HG02870 (cell line): ENCODE measurements around the gene DOK6.

Experiments
- ATAC-seq: cut with Tn5 transposase; IDR thresholded peaks from one replicate; pipeline ENCODE4 v1.9.1; 2021; ENCODE audit warnings: mild to moderate bottlenecking, moderate library complexity; ENCODE audit not compliant: unreplicated experiment

DOK6 gene

DNA sequence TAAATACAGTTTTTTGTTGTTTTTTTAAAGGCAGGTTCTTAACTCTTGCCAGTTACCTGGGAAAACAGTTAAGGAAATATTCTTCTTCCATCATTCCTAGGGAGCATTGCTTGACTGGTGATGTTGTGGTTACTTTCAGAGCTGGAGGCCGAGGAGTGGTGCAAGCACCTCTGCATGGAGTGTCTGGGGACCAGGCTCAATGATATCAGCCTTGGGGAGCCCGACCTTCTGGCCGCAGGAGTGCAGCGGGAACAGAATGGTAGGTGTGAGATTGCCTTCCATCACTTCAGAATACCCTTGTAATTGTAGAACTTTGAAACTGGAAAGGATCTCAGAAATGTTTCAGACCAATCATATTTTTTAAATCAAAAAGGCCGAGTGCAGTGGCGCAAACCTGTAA is 276.9 kb downstream of the DOK6 start:
- ATAC-seq = no peak

DNA sequence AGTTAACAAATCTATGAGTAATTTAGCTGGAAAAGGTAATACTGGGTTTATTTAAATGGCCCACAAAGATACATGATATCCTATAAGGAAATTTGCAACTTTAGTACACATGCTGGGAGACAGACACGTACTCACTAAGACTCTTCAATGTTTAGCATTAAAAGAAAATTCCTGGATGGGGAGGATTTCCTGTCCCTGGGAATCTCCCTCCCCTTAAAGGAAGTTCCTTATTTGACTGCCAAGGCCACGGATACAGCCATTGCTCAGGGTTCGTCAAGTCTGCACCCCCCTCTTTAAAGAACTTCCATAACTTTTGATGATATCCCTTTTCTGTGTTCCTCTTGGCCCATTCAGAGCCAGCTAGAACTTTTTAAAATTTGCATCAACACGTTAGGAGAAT is 279.4 kb downstream of the DOK6 start:
- no peak for ATAC-seq

- ATAC-seq = no peak
Measured at GRCh38 chr18:69683176-69683575, 282.5 kb downstream of the DOK6 start.

GRCh38 chr18:69684789-69685188 is 284.1 kb downstream of the DOK6 start:
- no peak for ATAC-seq

DNA sequence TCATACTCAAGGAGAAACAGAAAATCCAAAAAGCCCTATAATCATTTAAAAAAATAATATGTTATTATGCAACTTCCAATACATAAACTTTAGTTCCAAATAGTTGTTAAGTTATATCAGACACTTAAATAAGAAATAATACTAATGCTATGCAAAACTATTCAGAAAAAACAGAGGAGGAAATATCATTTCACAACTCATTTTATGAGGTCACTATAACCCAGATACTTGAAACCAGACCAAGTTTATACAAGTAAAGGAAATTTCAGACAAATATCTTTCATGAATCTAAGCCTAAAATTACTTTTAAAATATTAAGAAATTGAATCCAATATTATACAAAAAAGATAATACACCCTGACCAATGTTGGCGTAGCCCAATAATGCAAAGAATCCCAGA is 286.2 kb downstream of the DOK6 start:
- no peak for ATAC-seq

DNA sequence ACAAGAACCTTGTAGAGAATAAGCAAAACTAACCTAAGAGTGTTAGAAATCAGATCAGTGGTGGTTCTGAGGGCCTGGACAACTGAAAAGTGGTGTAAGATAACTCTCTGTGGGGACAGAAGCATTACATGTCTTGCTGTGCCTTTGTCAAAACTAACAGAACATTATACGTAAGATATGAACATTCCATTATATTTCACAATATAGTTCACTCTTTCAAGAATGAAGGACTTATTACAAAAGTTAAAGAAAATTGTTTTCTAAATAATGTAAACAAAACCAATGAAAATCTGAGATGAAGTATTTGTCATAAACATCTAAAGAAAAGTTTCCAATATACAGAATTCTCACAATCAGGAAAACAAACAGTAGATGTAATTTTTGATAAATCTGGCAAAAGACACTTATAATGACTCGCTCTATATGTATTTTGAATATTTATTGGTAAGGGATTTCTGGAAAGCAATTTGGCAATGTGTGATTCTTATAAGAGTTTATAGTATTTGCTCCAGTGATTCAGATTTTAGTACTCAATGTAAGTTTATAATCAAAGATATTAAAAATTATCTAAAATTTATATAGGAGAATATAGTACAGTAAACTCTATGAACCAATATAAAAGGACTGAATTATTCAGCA is 288.6 kb downstream of the DOK6 start:
- no peak for ATAC-seq

- peak; percentile 55 for ATAC-seq
Measured at GRCh38 chr18:69691008-69691760, 290.5 kb downstream of the DOK6 start.

- no peak for ATAC-seq
Measured at GRCh38 chr18:69697069-69697468, 296.4 kb downstream of the DOK6 start.

GRCh38 chr18:69697689-69698088 is 297.0 kb downstream of the DOK6 start:
- ATAC-seq = no peak

GRCh38 chr18:69701305-69701704 is 300.6 kb downstream of the DOK6 start:
- ATAC-seq = no peak

GRCh38 chr18:69703461-69703860 is 302.8 kb downstream of the DOK6 start:
- ATAC-seq = no peak

GRCh38 chr18:69705987-69706386 is 305.3 kb downstream of the DOK6 start:
- no peak for ATAC-seq

DNA sequence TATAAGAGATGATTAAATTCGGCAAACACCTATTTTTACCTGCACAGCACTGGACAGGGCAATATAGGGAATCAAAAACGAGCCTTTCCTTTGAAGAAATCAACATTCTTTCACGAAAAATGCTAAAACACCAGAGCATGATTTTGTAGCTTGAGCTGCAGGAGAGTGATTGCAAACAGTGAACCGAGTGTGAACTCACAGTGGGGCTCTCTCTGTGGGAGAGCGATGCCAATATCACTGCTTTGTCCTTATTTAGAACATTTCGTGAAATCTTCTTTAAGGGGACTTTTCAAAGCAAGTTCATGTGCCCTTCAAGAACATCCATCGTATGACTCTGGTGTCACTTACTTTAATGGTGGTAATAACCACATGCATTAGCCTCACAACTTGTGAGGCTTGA is 308.2 kb downstream of the DOK6 start:
- ATAC-seq = no peak

GRCh38 chr18:69715191-69715795 is 314.6 kb downstream of the DOK6 start:
- ATAC-seq = no peak

GRCh38 chr18:69717586-69717985 is 316.9 kb downstream of the DOK6 start:
- ATAC-seq = no peak

- no peak for ATAC-seq
Measured at GRCh38 chr18:69718912-69719547, 318.3 kb downstream of the DOK6 start.

DNA sequence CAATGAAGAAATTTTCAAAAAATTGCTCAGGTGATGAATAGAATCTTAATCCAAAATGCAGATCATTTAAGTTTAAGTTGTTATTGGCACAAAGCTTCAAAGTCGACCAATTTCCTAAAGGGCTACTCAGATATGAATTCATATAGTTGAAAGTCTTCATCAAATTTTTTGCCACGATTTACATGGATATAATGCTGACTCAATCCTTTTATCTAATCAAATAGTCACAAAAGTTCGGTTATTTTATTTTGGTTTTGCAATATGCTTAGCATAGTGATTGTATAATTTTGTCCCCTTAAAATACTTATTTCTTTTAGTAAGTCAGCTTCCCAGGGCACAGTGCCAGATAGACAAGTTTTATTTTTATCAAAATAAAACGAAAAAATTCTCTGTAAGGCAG is 319.7 kb downstream of the DOK6 start:
- ATAC-seq = no peak

GRCh38 chr18:69723434-69723833 is 322.7 kb downstream of the DOK6 start:
- ATAC-seq = no peak

DNA sequence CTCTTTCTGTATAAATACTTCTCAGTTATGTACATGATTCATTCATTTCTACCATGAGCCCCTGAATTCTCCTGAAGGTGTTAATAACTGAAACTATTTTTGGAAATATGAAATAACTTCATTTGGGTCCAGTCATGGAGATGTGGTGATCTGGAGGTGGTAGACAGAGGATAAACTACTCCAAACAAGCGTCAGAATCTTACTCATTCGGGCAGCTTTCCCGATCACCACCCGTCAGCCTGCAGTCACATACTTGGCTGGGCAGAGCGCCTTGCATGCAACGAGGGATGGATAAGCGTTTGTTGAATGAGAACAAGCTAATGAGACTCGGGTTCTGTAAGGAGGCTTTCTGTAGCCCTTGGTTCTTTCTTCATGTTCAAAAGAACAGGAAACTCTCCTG is 324.3 kb downstream of the DOK6 start:
- ATAC-seq = no peak

DNA sequence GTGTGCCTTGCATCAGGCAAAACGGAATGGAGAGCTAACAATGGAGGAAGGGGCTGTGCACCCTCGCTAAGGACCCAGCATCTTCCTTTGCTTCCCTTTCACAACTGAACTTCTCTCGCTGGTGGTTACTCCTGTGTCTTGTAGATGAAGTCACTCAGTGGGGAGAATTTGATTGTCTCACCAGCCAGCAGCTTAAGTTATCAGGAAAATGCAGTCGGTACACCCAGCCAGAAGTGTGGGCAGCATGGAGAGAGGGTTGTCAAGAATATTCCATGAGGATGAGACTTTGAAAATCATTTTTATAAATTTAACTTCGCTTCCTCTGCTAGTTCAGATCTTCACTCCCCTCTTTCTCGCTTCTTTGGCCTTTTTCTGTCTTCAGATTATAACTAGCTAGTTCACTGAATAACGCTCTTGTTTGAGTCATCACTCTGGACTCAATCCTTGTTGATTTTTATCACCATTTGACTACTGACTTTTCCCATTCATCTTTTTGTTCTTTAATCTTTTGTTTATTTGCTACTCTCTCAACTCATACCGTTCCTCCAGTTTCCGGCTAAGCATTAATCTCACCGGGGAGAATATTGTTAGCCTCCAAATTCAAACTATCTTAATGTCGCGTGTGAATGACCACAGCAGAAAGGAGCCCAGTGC is 325.3 kb downstream of the DOK6 start:
- ATAC-seq = no peak

- no peak for ATAC-seq
Measured at GRCh38 chr18:69727912-69728572, 327.4 kb downstream of the DOK6 start.
